Heart left ventricle (tissue), 16 donors: ENCODE data around the gene OR52E6. TPM values are rescaled to one million over a fixed set of nuclear protein-coding genes. Genes with fewer than 3 reads are reported as not detected.

Source experiments
- ATAC-seq, 4 donors: fragments of 200-7000 bp; cut with Tn5 transposase; one replicate each; pipeline ENCODE4 v1.9.1; 2020 to 2022; ENCODE audit warnings: moderate library complexity in 4 of 4, mild to moderate bottlenecking in 3 of 4, moderate number of reproducible peaks in 1 of 4
- DNase-seq, 5 donors: peaks; one replicate each; pipeline ENCODE4 v3.0.0-alpha.2; 2020
- H3K27ac ChIP-seq, 12 donors: fragments of 200-600 bp; sonication (generic) in 4 of 12; one replicate each; pipeline versions ENCODE4 v1.5.0 to v1.8.0; 2016 to 2022; ENCODE audit warnings: mild to moderate bottlenecking in 2 of 12
- H3K27me3 ChIP-seq, 9 donors: fragments of 200-600 bp; sonication (generic) in 2 of 9; one replicate each; pipeline versions ENCODE4 v1.5.1 to v1.8.0; 2016 to 2022; ENCODE audit warnings: mild to moderate bottlenecking in 3 of 9
- H3K36me3 ChIP-seq, 9 donors: fragments of 200-600 bp; sonication (generic) in 2 of 9; one replicate each; pipeline versions ENCODE4 v1.5.0 to v1.8.0; 2018 to 2022; ENCODE audit warnings: mild to moderate bottlenecking in 2 of 9
- H3K4me1 ChIP-seq, 12 donors: fragments of 200-600 bp; sonication (generic) in 4 of 12; one replicate each; pipeline versions ENCODE4 v1.5.0 to v1.8.0; 2016 to 2022; ENCODE audit warnings: mild to moderate bottlenecking in 3 of 12
- H3K4me3 ChIP-seq, 12 donors: fragments of 200-600 bp; sonication (generic) in 4 of 12; one replicate each; pipeline versions ENCODE4 v1.5.0 to v1.8.0; 2017 to 2022; ENCODE audit warnings: mild to moderate bottlenecking in 9 of 12, moderate library complexity in 4 of 12
- H3K9me3 ChIP-seq, 12 donors: fragments of 200-600 bp; sonication (generic) in 4 of 12; one replicate each; pipeline versions ENCODE4 v1.5.0 to v1.8.0; 2016 to 2022; ENCODE audit warnings: mild to moderate bottlenecking in 1 of 12
- POLR2A ChIP-seq, 2 donors: fragments of 450-650 bp; IDR thresholded peaks; one replicate each; pipeline ENCODE4 v1.6.1; 2017; ENCODE audit warnings: antibody characterized with exemption in 2 of 2, mild to moderate bottlenecking in 2 of 2, moderate library complexity in 2 of 2
- WGBS, 4 donors: extraction: QIAGEN DNeasy Blood & Tissue Kit in 2 of 4; methylation state at CpG; one replicate each; pipeline versions ENCODE4 v1.1.5 to v1.1.7; 2013 to 2018; 5-methylcytosine and 5-hydroxymethylcytosine counted together
- intact Hi-C, 10 donors: fragments of 100-400 bp; cut with DNase I; formaldehyde crosslinking; loops; one replicate each; pipeline versions ENCODE4 v1.11.1 to v1.14.2; 2022
- polyA plus RNA-seq, 2 donors: library from polyadenylated mRNA; stranded (reverse); fragments of 200-250 nt; gene quantifications; one replicate each; pipeline ENCODE4 v1.2.3, GENCODE V29; 2013
- total RNA-seq, 9 donors: library from RNA; depleted of rRNA in 2 of 9; stranded (reverse); fragments of >200 nt in 2 of 9; fragmentation: NEBNext Ultra II Directional in 3 of 9; extraction: Animal tissue kit (Norgen Biotek cat#: 25700) in 3 of 9; gene quantifications; one replicate each; pipeline versions ENCODE4 v1.1.0 to v1.2.4, GENCODE V29; 2016 to 2023
- TF ChIP-seq, protein P1 (sequence below), 12 donors: fragments of 200-600 bp; sonication (generic) in 4 of 12; IDR thresholded peaks; one replicate each; pipeline versions ENCODE4 v1.5.0 to v1.8.0; 2018 to 2022; ENCODE audit warnings: antibody characterized with exemption in 12 of 12, mild to moderate bottlenecking in 5 of 12
- donor health status: ischemic (EF 13 %, LVEDD 7.1; RV severe dilation, severe dysfunction).
- donor health status: healthy with polysubstance abuse.
- donor health status: DM: no; HTN: yes; CAD: no.
- donor health status: DM: no; HTN: no; CAD: no.
- donor health status: ischemic (EF 25% LVEDD 6.9; RV normal size, moderate dysfunction).
- donor health status: ischemic (EF 25% LVEDD 5.7; RV mildly dilated, moderate dysfunction).
- donor health status: healthy.
- donor health status: DM: yes; HTN: yes; CAD: no.
- donor health status: ischemic (EF 35%, LVEDD 5.7; RV mildly dilated, moderate dysfunction).
- donor health status: nonischemic (EF 11% LVEDD 7.7; RV severe dilation, severe dysfunction).
- donor health status: DM: yes; HTN: yes; CAD: no.
- donor health status: PGD.
- donor health status: ischemic (EF 29% LVEDD 5.4; RV normal size, mild dysfunction).
- donor health status: nonischemic (EF 23%, LVEDD 6.1; RV moderate dilation, normal function).

OR52E6 gene
- total and polyA plus RNA-seq, 11 donors: not detected

DNA sequence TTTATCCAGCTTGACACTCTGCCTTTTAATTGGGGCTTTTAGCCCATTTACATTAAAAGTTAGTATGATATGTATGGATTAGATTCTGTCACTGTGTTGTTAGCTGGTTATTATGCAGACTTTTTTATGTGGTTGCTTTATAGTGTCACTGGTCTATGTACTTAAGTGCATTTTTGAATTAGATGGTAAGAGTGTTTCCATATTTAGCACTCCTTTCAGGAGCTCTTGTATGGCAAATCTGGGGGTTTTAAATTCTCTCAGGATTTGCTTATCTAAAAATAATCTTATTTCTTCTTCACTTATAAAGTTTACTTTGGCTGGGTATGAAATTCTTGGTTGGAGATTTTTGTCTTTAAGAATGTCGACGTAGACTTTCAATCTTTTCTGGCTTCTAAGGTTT is 4.0 kb downstream of the OR52E6 start:
- Histone ChIP-seq H3K9me3 (no peaks in the 10 kb centered on the region), H3K4me1 (no peaks in the 10 kb centered on the region), H3K27me3 (no peaks in the 10 kb centered on the region), H3K27ac (no peak overlapping the region), H3K4me3 (no peak overlapping the region), H3K36me3 (no peaks in the 10 kb centered on the region)
- intact Hi-C loops: no loop called here
- DNase-seq: no peak
- TF ChIP-seq, protein P1, sequence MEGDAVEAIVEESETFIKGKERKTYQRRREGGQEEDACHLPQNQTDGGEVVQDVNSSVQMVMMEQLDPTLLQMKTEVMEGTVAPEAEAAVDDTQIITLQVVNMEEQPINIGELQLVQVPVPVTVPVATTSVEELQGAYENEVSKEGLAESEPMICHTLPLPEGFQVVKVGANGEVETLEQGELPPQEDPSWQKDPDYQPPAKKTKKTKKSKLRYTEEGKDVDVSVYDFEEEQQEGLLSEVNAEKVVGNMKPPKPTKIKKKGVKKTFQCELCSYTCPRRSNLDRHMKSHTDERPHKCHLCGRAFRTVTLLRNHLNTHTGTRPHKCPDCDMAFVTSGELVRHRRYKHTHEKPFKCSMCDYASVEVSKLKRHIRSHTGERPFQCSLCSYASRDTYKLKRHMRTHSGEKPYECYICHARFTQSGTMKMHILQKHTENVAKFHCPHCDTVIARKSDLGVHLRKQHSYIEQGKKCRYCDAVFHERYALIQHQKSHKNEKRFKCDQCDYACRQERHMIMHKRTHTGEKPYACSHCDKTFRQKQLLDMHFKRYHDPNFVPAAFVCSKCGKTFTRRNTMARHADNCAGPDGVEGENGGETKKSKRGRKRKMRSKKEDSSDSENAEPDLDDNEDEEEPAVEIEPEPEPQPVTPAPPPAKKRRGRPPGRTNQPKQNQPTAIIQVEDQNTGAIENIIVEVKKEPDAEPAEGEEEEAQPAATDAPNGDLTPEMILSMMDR (IDR thresholded peaks at IDR 0.05): no peak
- TF ChIP-seq POLR2A (IDR thresholded peaks at IDR 0.05): no peak
- 74 to 97% (median 90%) methylated on average over 2 of the region's 2 CpGs for WGBS, 4 donors
- ATAC-seq: no peak

DNA sequence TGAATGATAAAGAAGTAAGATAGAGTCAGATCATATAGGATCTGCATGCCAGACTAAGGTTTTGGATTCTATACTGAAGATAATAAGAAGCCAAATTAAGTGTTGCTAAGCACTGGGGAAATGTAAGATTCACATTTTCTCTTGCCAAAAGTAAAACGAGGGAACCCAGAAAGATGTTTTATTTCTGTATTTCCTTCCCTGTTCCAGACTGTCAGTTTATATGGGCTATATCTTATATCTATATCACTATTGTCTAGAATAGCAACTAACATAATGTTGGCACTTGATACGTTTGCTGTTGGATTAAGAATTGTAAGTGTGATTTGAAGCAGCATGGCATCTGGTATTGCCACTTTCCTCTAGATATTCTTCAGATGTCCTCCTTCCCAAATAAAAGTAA is 8.3 kb downstream of the OR52E6 start:
- Histone ChIP-seq H3K4me1 (no peaks in the 10 kb centered on the region), H3K27me3 (no peaks in the 10 kb centered on the region), H3K4me3 (no peak overlapping the region), H3K9me3 (no peaks in the 10 kb centered on the region), H3K27ac (no peak overlapping the region), H3K36me3 (no peaks in the 10 kb centered on the region)
- no peak for ATAC-seq
- DNase-seq: no peak
- intact Hi-C loops: no loop called here
- TF ChIP-seq, protein P1 (IDR thresholded peaks at IDR 0.05): no peak
- no peak for TF ChIP-seq POLR2A (IDR thresholded peaks at IDR 0.05)
- 41 to 55% (median 47%) methylated on average over 2 of the region's 2 CpGs for WGBS, 4 donors

DNA sequence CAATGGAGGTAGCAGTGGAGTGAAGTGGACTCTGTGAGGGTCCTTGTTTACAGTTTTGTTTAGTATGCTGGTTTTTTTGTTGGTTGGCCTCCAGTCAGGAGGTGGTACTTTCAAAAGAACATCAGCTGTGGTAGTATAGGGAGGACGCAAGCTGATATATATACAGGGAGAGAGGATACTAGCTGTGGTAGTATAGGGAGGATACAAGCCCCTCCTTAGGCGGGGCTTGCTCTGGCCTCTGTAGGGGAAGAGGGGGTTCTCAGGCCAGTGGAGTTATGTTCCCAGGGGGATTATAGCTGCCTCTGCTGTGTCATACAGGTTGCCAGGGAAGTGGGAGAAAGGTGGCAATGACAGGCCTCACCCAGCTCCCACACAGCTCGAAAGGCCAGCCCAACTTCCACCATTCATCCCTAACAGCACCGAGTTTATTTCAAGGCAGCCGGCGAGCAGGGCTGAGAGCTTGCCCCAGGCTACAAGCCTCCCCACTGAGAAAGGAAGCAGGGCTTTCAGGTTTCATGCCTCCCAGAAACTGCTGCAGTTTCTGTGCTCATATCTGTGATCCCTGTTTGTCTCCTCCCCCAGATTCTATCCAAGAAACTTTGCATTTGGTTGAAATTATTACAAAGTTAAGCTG is 10.4 kb downstream of the OR52E6 start:
- TF ChIP-seq, protein P1 (IDR thresholded peaks at IDR 0.05): no peak
- no peak for TF ChIP-seq POLR2A (IDR thresholded peaks at IDR 0.05)
- Histone ChIP-seq H3K36me3 (no peaks in the 10 kb centered on the region), H3K4me1 (no peaks in the 10 kb centered on the region), H3K27me3 (no peaks in the 10 kb centered on the region), H3K9me3 (no peaks in the 10 kb centered on the region), H3K27ac (no peak overlapping the region), H3K4me3 (no peak overlapping the region)
- intact Hi-C loops: no loop called here
- ATAC-seq: peak in 1 of 4 donors; percentile 36
- WGBS, 4 donors: 71 to 81% (median 77%) methylated on average over 6 of the region's 6 CpGs
- DNase-seq: no peak

DNA sequence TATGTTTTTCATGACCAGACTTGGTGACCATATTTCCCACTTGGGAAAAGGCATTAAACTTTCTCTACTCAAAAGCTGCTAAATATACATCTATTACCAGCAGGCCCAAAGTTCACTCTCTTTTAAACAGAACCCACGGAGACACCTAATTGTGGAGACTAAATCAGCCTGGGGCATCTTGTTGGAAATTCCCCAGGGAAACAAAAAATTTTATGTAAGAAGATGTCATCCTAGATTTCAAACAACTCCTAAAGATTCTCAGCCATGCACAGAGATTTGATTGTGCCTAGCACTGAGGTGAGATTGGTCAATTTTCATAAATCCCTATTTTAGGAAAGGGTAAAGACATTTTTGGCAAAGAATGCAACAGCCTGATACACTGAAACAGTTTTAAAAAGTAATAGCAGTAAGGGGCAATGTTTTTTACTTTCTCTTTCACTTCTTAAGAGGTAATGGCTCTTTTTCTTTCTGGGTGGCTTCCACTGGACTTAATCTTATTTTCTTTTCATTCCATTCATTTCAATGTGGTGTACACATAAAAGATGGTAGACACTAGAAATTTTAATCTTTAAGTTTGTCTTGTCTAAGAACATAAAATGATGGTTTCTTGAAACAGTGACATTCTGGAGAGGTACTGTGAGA is 23.3 kb downstream of the OR52E6 start:
- Histone ChIP-seq H3K4me3 (peak overlapping the region in 2 of 12 donors; percentile 3 to 9), H3K9me3 (no peaks in the 10 kb centered on the region), H3K27ac (no peak overlapping the region), H3K36me3 (no peaks in the 10 kb centered on the region), H3K27me3 (no peaks in the 10 kb centered on the region), H3K4me1 (peaks cover 0 to 26% (median 0%) of the 10 kb centered on the region in 12 donors)
- ATAC-seq: no peak
- DNase-seq: no peak
- no peak for TF ChIP-seq POLR2A (IDR thresholded peaks at IDR 0.05)
- TF ChIP-seq, protein P1 (IDR thresholded peaks at IDR 0.05): no peak
- intact Hi-C loops: no loop called here
- 37 to 56% (median 46%) methylated on average over 1 of the region's 1 CpG for WGBS, 4 donors
